Measurements from ENCODE around the gene NKAIN2. TPM values are rescaled to one million over a fixed set of nuclear protein-coding genes. Genes with fewer than 3 reads are reported as not detected.

NKAIN2 gene
- total RNA-seq, 1 experiment from 2014 or later, result not detected

GRCh38 chr6:124873066-124873410 is 1069.4 kb downstream of the NKAIN2 start:
- no peaks in the 10 kb centered on the region for H3K4me1 ChIP-seq (ENCODE audit: control insufficient read depth in 1 of 2, insufficient read depth in 2 of 2, low read length in 2 of 2)

More at GRCh38 chr6:124873066-124873410, 1069.4 kb downstream of the NKAIN2 start:
- no peaks in the 10 kb centered on the region for H3K9me2 ChIP-seq (ENCODE audit: insufficient read depth)
- ChIA-PET RAD21 (ENCODE audit: low non-redundant PET in 1 of 2, low total read pairs in 2 of 2, uncharacterized antibody in 2 of 2, unreplicated experiment in 2 of 2) (no interaction called here), POLR2A (no interaction called here), CTCF (interaction anchor here (2.4 kb wide), 1 partner anchor 241 kb away, joined by 9 read pairs; no protein-coding TSS in a partner anchor)
- no peak overlapping the region for H3K4me3 ChIP-seq (replicated peaks in 1 of 2; ENCODE audit: low read depth in 1 of 2, low read length in 2 of 2)
- H3K4me2 ChIP-seq (ENCODE audit: low read length), result no peak overlapping the region
- no peaks in the 10 kb centered on the region for H3K79me2 ChIP-seq (ENCODE audit: insufficient read depth, low read length)
- intact Hi-C loops (cut with micrococcal nuclease), result loop anchor here (5.0 kb wide), 1 partner anchor 894 kb away; no protein-coding TSS in a partner anchor
- no peak for DNase-seq (ENCODE audit: low read depth, low spot score)
- 0 out of 2 replicates have a peak, but pooled peaks cover 6% of the 10 kb centered on the region for H3K27me3 ChIP-seq (ENCODE audit: insufficient read depth, low read length)
- H3K36me3 ChIP-seq (ENCODE audit: control insufficient read depth in 1 of 2, insufficient read depth in 2 of 2, low read length in 2 of 2), result no peaks in the 10 kb centered on the region
- H4K20me1 ChIP-seq (ENCODE audit: insufficient read depth), result no peaks in the 10 kb centered on the region
- no peak overlapping the region for H3K27ac ChIP-seq (ENCODE audit: low read depth, low read length)
- ATAC-seq, result no peak
- no peaks in the 10 kb centered on the region for H3K9me3 ChIP-seq (ENCODE audit: control insufficient read depth in 1 of 2, insufficient read depth in 1 of 2, low read depth in 1 of 2, low read length in 2 of 2)
- no peak overlapping the region for H3K9ac ChIP-seq (ENCODE audit: low read length)
- H2AFZ ChIP-seq (ENCODE audit: low read depth, low read length, poor library complexity, severe bottlenecking), result no peak overlapping the region
- no TSS peak for BruUV-seq (replicated peaks)
- TF ChIP-seq CTCF (IDR thresholded peaks at IDR 0.05 in 2 of 3, conservative IDR thresholded peaks at IDR 0.05 in 1 of 3; ENCODE audit: borderline replicate concordance in 1 of 3, insufficient read depth in 1 of 3, low read depth in 2 of 3, low read length in 2 of 3), result no peak

Other genes with a start within 250 kb of the NKAIN2 start
- gene TRDN, start 166.9 kb upstream of the NKAIN2 start, total RNA-seq (2021; ENCODE audit: unreplicated experiment), result not detected